Thyroid gland (tissue), 4 donors: Measurements from ENCODE around the gene DRD3.

Source experiments
- POLR2A ChIP-seq, 2 donors: fragments of 450-650 bp; IDR thresholded peaks; one replicate each; pipeline ENCODE4 v1.6.1; 2017; ENCODE audit warnings: antibody characterized with exemption in 2 of 2, mild to moderate bottlenecking in 2 of 2, moderate library complexity in 1 of 2
- TF ChIP-seq, protein P1 (sequence below), 6 experiments: fragments of 200-600 bp in 3 of 6; fragments of 450-650 bp in 3 of 6; sonication (generic) in 3 of 6; IDR thresholded peaks; one replicate each; pipeline ENCODE4 v1.5.1; 2016 to 2019; ENCODE audit warnings: antibody characterized with exemption in 6 of 6, mild to moderate bottlenecking in 2 of 6, inconsistent platforms in 1 of 6, moderate library complexity in 1 of 6

DNA sequence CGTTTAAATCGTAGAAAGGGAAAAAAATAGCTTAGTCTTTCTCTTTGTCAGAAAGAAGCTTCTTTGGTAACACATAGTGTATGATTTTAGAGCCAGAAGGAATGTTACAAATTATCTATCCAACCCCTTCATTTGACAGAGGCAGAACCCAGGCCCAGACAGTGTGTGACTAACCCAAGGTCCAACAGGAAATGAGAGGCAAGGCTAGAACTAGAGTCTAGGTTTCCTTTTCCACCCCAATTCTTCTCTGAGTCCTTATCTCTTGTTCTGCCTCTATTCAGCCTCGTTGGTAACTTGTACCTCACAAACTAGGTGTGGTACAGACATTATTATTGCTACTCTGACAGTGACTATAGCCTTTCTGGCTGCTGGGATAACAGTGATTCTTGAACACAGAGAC, 83.1 kb downstream of the DRD3 start:
- TF ChIP-seq, protein P1, sequence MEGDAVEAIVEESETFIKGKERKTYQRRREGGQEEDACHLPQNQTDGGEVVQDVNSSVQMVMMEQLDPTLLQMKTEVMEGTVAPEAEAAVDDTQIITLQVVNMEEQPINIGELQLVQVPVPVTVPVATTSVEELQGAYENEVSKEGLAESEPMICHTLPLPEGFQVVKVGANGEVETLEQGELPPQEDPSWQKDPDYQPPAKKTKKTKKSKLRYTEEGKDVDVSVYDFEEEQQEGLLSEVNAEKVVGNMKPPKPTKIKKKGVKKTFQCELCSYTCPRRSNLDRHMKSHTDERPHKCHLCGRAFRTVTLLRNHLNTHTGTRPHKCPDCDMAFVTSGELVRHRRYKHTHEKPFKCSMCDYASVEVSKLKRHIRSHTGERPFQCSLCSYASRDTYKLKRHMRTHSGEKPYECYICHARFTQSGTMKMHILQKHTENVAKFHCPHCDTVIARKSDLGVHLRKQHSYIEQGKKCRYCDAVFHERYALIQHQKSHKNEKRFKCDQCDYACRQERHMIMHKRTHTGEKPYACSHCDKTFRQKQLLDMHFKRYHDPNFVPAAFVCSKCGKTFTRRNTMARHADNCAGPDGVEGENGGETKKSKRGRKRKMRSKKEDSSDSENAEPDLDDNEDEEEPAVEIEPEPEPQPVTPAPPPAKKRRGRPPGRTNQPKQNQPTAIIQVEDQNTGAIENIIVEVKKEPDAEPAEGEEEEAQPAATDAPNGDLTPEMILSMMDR (IDR thresholded peaks at IDR 0.05): no peak
- no peak for TF ChIP-seq POLR2A (IDR thresholded peaks at IDR 0.05)
